GM21619 (cell line): Measurements from ENCODE around the gene C10orf90.
"Not testable (repeated sequence)": the region's sequence is repeated elsewhere in the genome, so short reads cannot be mapped to it uniquely, and the experiment has no call there.

ENCODE experiments used
- ATAC-seq: cut with Tn5 transposase; IDR thresholded peaks from one replicate; pipeline ENCODE4 v1.9.1; 2021; ENCODE audit not compliant: unreplicated experiment

Gene C10orf90

GRCh38 chr10:126558881-126559280 is 111.6 kb downstream of the C10orf90 start:
- no peak for ATAC-seq

- ATAC-seq = no peak
Measured at GRCh38 chr10:126551202-126551601, 119.3 kb downstream of the C10orf90 start.

GRCh38 chr10:126550586-126550985 is 119.9 kb downstream of the C10orf90 start:
- not testable (repeated sequence) for ATAC-seq

DNA sequence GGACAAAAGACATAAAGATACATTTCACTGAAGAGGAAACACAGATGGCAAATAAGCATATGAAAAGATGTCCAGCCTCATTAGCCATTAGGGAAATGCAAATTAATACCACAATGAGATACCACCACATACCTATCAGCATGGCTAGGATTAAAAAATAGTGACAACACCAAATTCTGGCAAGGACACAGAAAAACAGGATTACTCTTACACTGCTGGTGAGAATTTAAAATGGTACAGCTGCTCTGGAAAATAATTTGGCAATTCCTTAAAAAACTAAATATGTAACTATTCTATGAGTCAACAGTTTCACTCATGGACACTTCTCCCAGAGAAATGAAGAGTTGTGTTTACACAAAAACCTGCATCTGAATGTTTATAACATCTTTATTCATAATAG is 121.1 kb downstream of the C10orf90 start:
- no peak for ATAC-seq

DNA sequence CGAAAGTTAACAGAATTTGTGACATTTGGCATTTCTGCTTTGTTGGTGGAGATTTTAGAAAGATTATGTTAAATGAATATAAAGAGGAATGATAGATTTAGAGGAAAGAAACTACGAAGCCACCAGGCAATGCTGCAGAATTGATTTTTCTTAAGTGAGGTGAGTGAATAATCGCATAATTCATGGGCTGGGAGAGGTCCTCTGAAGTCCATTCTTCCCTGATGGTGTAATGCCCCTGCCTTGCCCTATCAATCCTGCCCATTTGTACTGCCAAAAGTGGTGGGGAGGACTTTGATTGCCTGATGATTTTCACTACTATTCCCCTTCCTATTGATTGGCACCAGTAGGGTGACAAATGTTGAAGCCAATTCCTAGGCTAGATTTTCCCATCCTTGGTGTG is 125.9 kb downstream of the C10orf90 start:
- ATAC-seq = no peak

- no peak for ATAC-seq
Measured at GRCh38 chr10:126538439-126539135, 131.9 kb downstream of the C10orf90 start.

GRCh38 chr10:126536656-126537055 is 133.8 kb downstream of the C10orf90 start:
- ATAC-seq = no peak

DNA sequence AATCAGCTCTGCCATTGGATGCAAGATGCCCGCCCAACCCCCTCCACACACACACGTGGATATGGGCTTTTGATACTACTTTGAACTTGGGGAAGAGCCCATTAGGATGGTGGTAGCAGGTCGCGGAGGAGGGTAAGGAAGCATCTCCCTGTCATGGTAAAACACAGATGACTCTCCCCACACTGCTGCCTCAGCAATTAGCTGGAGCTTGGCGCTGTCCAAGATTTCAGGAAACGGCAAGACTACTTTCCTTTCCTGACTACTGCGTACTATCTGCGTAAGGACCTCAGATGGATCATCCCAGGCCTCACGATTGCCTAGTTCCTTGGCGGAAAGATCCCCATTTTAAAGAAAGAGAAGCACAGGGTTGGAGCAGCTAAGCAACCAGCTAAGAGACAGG is 134.3 kb downstream of the C10orf90 start:
- ATAC-seq = no peak

GRCh38 chr10:126533644-126534043 is 136.8 kb downstream of the C10orf90 start:
- no peak for ATAC-seq

DNA sequence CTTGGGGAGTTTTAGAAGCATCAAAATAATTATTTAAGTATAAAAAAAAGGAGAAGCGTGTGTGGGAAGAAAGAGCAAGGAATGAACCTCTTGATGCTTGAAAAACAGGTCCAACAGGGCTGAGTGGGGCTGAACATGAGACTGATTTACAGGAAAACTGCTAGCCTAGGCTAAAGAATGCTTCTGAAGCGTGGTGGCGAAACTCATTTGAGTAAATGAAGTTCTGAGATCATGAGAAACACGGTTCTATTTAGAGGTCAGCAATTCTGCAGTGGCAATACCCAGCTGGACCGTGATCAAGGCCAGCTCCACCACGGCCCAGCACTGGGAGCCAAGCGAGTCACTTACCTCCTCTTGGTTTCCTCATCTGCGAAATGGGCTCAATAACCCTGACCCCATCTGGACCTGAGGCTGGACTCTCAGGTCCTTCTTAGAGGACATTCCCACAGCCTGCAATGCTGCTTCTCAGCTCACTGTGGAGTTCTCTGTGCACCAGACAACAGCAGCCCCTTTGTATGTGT is 142.1 kb downstream of the C10orf90 start:
- ATAC-seq = no peak

GRCh38 chr10:126527645-126528314 is 142.7 kb downstream of the C10orf90 start:
- ATAC-seq = no peak

GRCh38 chr10:126525326-126525725 is 145.2 kb downstream of the C10orf90 start:
- no peak for ATAC-seq

DNA sequence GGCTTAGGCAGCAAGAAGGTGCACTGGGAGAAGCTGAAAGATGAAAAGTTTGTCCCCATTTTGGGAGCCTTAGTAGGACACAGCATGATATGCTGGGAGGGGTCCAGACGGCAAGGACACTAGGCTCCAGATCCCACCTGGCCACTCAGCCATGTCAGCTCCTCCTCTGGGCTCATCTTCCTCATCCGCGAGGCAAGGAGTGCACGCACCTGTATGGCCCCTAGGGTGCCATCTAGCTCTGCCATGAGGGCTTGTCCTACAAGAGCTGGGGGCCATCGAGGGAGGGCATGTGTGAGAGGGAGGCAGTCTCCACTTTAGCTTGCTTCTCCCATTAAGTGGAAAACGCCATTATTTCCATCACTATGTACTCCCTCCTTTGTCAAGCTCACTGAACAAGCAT is 146.0 kb downstream of the C10orf90 start:
- no peak for ATAC-seq

DNA sequence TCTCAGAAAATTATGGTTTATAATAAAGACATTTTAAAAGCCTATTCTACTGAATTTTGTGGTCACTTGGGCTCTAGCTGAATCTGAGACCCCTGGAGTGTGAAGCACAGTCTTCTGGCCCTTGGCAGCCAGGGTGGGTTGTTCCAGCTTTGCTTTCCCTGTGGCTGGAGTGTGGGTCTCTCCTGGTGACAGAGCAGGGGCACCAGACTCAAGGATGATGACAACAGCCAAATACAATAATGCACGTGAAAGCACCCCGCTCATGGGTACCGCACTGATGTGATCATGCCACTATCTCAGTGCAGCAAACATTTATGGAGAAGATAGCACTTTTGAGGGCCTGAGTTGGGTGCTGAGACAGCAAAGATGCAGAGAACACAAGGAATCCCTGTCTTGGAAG is 147.4 kb downstream of the C10orf90 start:
- no peak for ATAC-seq

DNA sequence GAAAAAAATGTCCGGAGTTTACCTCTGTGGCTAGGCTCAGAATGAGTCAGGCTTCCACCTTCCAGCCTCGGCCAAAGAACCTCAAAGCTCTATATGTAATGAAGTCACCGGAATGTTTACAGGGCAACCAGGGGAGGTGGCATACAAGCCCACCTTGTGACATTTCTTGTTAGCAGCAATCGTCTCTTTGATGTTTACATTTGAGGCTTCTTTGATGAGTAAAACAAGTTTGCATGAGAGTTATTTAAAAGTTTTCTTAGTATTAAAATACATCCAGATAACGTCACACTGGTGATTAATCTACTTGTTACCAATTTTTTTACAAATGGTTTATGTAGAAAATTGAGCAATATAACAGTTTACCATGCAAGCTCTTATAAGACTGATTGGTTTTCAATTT is 149.1 kb downstream of the C10orf90 start:
- no peak for ATAC-seq

DNA sequence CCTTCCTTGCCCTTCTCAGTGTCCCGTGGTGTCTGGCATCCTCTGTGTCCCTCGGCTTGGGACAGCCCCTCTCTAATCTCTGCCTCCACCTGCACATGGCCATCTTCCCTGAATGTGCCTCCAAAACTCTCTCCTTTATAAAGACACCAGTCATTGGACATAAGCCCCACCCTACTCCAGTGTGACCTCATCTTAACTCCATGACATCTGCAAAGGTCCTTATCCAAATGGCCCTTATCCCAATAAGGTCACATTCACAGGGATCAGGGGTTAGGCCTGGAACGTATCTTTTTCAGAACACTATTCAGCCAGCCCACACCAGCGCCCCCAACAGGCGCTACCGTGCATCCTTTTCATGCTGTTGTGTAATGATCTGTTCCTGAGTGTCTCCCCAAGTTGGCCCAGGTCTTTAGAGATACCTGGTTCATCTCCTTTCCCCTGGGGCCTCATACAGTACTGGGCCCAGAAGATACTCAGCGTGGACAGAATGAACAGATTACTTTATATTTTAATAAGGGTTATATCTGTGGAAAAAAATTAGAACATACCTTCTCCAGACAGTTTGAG is 149.7 kb downstream of the C10orf90 start:
- ATAC-seq = no peak

DNA sequence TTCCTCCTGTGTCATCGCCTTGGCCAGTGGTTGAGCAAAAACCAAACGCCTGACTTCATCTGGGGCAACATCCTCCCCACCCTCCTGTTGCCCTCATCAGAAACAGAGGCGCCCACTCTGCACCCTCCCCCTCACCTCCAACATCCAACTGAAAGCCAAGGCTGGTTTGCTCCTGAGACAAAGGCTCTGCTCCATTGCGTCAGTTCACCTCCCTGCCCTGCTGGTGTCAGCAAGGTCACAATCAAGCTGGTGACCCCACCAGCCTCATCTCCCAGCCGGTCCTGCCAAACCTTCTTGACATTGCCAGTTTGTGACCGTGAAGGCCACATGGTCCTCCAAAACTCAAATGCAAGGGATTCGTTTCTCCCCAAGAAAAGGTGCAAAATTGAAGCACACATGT is 150.5 kb downstream of the C10orf90 start:
- ATAC-seq = no peak

DNA sequence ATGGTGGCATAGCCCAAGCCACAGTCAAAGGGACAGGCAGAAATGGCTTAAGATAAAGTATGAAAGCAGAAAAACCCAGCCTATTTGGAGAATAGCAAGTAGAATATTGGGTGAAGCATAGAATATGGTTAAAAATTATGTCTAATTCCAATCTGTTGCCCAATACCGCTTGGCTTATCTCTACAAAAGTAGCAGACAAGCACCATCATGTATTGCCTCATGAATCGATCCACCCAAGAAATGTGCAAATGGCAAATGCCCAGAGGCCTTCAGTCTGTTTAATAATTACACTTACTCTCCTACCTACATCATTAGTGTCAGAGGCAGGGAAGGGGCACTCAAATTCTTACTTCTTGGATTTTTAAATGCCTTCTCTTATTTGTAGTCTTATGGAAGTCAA is 151.3 kb downstream of the C10orf90 start:
- no peak for ATAC-seq

- ATAC-seq = no peak
Measured at GRCh38 chr10:126518218-126519080, 152.0 kb downstream of the C10orf90 start.

DNA sequence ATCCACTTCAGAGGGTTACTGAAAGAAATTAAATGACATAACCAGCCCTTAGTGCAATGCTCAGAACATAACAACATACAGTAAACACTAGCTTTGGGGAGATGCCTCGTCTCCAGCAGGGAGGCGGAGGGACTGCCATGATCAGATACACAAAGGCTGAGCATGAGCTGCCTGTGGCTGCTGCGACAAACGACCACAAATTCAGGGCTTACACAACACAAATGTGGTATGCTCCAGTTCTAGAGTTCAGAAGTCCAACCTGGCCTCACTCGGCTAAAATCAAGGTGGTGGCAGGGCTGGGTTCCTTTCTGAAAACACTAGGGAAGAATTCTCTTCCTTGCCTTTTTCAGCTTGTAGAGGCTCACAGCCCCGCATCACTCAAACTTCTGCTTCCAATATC is 154.0 kb downstream of the C10orf90 start:
- no peak for ATAC-seq

- no peak for ATAC-seq
Measured at GRCh38 chr10:126511917-126512479, 158.5 kb downstream of the C10orf90 start.
